ENCODE measurements around the gene ANXA2R. TPM values are rescaled to one million over a fixed set of nuclear protein-coding genes. Genes with fewer than 3 reads are reported as not detected.

ANXA2R gene
- total and polyA plus RNA-seq, 2 of the 13 experiments (the other 11 are each of a cell fraction or from before 2014, with no cell fraction given) = 0.95 to 1.3 TPM

DNA sequence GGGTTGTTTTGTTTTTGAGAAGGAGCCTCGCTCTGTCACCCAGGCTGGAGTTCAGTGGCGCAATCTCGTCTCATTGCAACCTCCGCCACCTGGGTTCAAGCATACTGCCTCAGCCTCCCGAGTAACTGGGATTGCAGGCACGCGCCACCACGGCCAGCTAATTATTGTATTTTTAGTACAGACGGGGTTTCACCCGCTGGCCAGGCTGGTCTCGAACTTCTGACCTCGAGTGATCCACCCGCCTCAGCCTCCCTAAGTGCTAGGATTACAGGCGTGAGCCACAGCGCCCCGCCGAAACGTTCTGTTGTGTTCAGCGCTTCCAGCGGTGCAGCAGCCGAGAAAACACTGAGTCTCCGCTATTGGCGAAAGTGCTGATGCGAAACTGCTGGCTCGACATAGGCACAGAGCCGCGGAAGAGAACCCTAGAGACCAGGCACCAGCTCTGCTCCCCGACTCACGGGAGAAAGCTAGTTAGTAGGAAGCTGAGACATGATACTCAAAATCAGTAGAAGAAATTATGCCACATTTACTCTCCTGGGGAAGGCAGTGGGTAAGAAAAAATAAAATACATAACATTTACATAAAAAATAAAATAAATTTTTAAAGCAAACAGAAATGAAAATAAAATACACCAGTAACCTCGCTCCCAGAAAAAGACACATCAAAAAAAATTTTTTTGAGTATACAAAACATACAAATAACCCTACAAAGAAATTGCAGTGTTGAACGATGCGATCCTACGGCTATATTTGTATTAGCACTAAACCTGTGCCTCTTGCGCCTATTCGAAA is 31.6 kb downstream of the ANXA2R start (continued):
- no peak for TF ChIP-seq ZNF230 (CRISPR knock-in tag; IDR thresholded peaks at IDR 0.05)
- TF ChIP-seq GMEB2 (CRISPR knock-in tag; IDR thresholded peaks at IDR 0.05; ENCODE audit: low read depth) = no peak
- TF ChIP-seq NR2F6 (IDR thresholded peaks at IDR 0.05) = no peak
- peak; percentile 41; the same call in 1 of the 2 replicates for TF ChIP-seq NR2F6 (CRISPR knock-in tag; IDR thresholded peaks at IDR 0.05)
- TF ChIP-seq ADNP (CRISPR knock-in tag; IDR thresholded peaks at IDR 0.05) = peak; percentile 96
- TF ChIP-seq, protein P1, sequence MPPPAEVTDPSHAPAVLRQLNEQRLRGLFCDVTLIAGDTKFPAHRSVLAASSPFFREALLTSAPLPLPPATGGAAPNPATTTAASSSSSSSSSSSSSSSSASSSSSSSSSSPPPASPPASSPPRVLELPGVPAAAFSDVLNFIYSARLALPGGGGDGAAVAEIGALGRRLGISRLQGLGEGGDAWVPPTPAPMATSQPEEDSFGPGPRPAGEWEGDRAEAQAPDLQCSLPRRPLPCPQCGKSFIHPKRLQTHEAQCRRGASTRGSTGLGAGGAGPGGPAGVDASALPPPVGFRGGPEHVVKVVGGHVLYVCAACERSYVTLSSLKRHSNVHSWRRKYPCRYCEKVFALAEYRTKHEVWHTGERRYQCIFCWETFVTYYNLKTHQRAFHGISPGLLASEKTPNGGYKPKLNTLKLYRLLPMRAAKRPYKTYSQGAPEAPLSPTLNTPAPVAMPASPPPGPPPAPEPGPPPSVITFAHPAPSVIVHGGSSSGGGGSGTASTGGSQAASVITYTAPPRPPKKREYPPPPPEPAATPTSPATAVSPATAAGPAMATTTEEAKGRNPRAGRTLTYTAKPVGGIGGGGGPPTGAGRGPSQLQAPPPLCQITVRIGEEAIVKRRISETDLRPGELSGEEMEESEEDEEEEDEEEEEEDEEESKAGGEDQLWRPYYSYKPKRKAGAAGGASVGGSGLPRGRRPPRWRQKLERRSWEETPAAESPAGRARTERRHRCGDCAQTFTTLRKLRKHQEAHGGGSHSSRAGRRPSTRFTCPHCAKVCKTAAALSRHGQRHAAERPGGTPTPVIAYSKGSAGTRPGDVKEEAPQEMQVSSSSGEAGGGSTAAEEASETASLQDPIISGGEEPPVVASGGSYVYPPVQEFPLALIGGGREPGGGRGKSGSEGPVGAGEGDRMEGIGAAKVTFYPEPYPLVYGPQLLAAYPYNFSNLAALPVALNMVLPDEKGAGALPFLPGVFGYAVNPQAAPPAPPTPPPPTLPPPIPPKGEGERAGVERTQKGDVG (CRISPR knock-in tag; IDR thresholded peaks at IDR 0.05; ENCODE audit: borderline replicate concordance) = no peak
- TF ChIP-seq ZSCAN12 (CRISPR knock-in tag; IDR thresholded peaks at IDR 0.05) = no peak
- TF ChIP-seq, protein P2, sequence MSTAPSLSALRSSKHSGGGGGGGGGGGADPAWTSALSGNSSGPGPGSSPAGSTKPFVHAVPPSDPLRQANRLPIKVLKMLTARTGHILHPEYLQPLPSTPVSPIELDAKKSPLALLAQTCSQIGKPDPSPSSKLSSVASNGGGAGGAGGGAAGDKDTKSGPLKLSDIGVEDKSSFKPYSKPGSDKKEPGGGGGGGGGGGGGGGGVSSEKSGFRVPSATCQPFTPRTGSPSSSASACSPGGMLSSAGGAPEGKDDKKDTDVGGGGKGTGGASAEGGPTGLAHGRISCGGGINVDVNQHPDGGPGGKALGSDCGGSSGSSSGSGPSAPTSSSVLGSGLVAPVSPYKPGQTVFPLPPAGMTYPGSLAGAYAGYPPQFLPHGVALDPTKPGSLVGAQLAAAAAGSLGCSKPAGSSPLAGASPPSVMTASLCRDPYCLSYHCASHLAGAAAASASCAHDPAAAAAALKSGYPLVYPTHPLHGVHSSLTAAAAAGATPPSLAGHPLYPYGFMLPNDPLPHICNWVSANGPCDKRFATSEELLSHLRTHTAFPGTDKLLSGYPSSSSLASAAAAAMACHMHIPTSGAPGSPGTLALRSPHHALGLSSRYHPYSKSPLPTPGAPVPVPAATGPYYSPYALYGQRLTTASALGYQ (CRISPR knock-in tag; IDR thresholded peaks at IDR 0.05) = peak; percentile 42; the same call in 1 of the 2 replicates
- TF ChIP-seq ZNF7 (CRISPR knock-in tag; IDR thresholded peaks at IDR 0.05) = no peak
- no peak for TF ChIP-seq IRF9 (CRISPR knock-in tag; IDR thresholded peaks at IDR 0.05; ENCODE audit: borderline replicate concordance)
- no peak for TF ChIP-seq NFIC (IDR thresholded peaks at IDR 0.05; ENCODE audit: low read length)
- TF ChIP-seq ZNF644 (CRISPR knock-in tag; IDR thresholded peaks at IDR 0.05; ENCODE audit: low read depth) = 0 out of 2 replicates have a peak, but pooled peaks have one; percentile 21
- no peak for TF ChIP-seq ZNF550 (CRISPR knock-in tag; IDR thresholded peaks at IDR 0.05; ENCODE audit: borderline replicate concordance)
- TF ChIP-seq ARNT (IDR thresholded peaks at IDR 0.05) = no peak
- TF ChIP-seq ZFP82 (CRISPR knock-in tag; IDR thresholded peaks at IDR 0.05; ENCODE audit: borderline replicate concordance) = no peak
- peak in 1 of 2 experiments; percentile 53; a peak in 1 of 4 replicates for TF ChIP-seq EP300 (IDR thresholded peaks at IDR 0.05; ENCODE audit: low read depth in 2 of 2, low read length in 2 of 2)
- TF ChIP-seq EP300 (CRISPR knock-in tag; IDR thresholded peaks at IDR 0.05; ENCODE audit: borderline replicate concordance) = no peak
- no peak for TF ChIP-seq ZNF839 (CRISPR knock-in tag; IDR thresholded peaks at IDR 0.05; ENCODE audit: borderline replicate concordance)
- peak; percentile 70 for TF ChIP-seq TEAD3 (CRISPR knock-in tag; optimal IDR thresholded peaks at IDR 0.05; ENCODE audit: borderline replicate concordance)
